GM12872 (cell line): Measurements from ENCODE around the gene CACNB1.

Experiments
- TF ChIP-seq, protein P1 (sequence below): IDR thresholded peaks from 3 replicates; pipeline ENCODE4 v1.5.1; 2011; ENCODE audit warnings: low read depth, mild to moderate bottlenecking, low read length, moderate library complexity; ENCODE audit not compliant: insufficient read depth

Gene CACNB1

GRCh38 chr17:39171933-39172332 lies 25.5 kb downstream of the CACNB1 start:
- TF ChIP-seq, protein P1, sequence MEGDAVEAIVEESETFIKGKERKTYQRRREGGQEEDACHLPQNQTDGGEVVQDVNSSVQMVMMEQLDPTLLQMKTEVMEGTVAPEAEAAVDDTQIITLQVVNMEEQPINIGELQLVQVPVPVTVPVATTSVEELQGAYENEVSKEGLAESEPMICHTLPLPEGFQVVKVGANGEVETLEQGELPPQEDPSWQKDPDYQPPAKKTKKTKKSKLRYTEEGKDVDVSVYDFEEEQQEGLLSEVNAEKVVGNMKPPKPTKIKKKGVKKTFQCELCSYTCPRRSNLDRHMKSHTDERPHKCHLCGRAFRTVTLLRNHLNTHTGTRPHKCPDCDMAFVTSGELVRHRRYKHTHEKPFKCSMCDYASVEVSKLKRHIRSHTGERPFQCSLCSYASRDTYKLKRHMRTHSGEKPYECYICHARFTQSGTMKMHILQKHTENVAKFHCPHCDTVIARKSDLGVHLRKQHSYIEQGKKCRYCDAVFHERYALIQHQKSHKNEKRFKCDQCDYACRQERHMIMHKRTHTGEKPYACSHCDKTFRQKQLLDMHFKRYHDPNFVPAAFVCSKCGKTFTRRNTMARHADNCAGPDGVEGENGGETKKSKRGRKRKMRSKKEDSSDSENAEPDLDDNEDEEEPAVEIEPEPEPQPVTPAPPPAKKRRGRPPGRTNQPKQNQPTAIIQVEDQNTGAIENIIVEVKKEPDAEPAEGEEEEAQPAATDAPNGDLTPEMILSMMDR: no peak

DNA sequence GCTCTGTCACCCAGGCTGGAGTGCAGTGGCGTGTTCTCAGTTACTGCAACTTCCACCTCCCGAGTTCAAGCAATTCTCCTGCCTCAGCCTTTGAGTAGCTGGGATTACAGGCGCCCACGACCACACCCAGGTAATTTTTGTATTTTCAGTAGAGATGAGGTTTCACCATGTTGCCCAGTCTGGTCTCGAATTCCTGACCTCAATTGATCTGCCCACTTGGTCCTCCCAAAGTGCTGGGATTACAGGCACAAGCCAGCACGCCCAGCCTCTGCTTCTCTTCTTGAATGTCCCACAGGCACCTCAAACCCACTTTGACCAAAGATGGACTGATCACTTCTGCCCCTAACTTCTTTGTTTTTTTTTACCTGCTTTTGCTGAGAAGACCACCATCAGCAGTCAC lies 26.9 kb downstream of the CACNB1 start:
- TF ChIP-seq, protein P1: no peak

- TF ChIP-seq, protein P1: no peak
Measured at GRCh38 chr17:39170109-39170508, 27.4 kb downstream of the CACNB1 start.

GRCh38 chr17:39169518-39169917 lies 28.0 kb downstream of the CACNB1 start:
- TF ChIP-seq, protein P1: no peak

DNA sequence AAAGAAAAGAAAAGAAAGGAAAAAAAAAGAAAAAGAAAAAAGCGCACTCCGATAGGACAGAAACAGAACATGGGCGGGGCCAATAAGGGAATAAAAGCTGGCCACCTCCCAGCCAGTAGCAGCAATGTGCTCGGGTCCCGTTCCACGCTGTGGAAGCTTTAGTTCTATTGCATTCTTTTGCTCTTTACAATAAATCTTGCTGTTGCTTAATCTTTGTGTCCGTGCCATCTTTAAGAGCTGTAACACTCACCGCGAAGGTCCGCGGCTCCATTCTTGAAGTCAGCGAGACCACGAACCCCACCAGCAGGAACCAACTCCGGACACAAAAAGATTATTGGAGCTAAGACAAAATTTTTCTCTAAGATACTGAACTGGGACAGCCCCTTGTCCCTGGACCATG lies 28.4 kb downstream of the CACNB1 start:
- TF ChIP-seq, protein P1: no peak

DNA sequence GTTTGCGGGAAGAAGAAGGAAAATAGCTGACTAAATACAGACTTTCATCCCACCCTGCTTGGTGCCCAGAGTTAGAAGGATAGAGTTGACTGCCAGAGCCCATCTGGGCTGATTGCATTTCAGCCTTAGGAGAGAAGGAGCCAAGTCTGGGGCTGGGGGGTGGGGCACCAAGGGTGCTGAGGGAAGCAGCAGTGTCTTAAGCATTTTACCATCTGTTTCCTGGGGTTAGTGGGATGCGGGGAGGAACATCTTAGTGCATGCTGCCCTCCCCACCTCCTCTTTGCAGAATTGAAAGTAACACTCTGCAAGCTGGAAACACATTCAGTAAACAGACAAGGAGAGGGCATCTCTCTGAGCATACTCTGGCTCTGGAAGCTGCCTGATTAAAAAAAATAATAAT lies 30.0 kb downstream of the CACNB1 start:
- TF ChIP-seq, protein P1: no peak

GRCh38 chr17:39166437-39167335 lies 30.8 kb downstream of the CACNB1 start:
- TF ChIP-seq, protein P1: no peak
